Lung (tissue), 12 donors: ENCODE data around the gene KCNE5. TPM values are rescaled to one million over a fixed set of nuclear protein-coding genes. Genes with fewer than 3 reads are reported as not detected.

ENCODE experiments used
- ATAC-seq: fragments of 200-7000 bp; cut with Tn5 transposase; one replicate; pipeline ENCODE4 v1.9.1; 2020; ENCODE audit warnings: moderate number of reproducible peaks; ENCODE audit not compliant: insufficient read depth, low FRiP score
- DNase-seq, 3 donors: peaks; one replicate each; pipeline ENCODE4 v3.0.0-alpha.2; 2013 to 2017
- H3K27ac ChIP-seq, 2 donors: one replicate each; pipeline ENCODE4 v1.5.1; 2013; ENCODE audit warnings: mild to moderate bottlenecking in 2 of 2, moderate library complexity in 2 of 2, control low read depth in 1 of 2, inconsistent platforms in 1 of 2, low read depth in 1 of 2, low read length in 1 of 2
- H3K27me3 ChIP-seq, 3 donors: one replicate each; pipeline ENCODE4 v1.5.1; 2013; ENCODE audit warnings: low read length in 2 of 3; ENCODE audit not compliant: control insufficient read depth in 3 of 3, insufficient read depth in 3 of 3
- H3K36me3 ChIP-seq, 4 donors: one replicate each; pipeline ENCODE4 v1.5.1; 2013; ENCODE audit warnings: low read length in 4 of 4, mild to moderate bottlenecking in 1 of 4, moderate library complexity in 1 of 4; ENCODE audit not compliant: control insufficient read depth in 4 of 4, insufficient read depth in 4 of 4
- H3K4me1 ChIP-seq, 5 donors: one replicate each; pipeline ENCODE4 v1.5.1; 2013; ENCODE audit warnings: low read length in 5 of 5, mild to moderate bottlenecking in 2 of 5, moderate library complexity in 1 of 5; ENCODE audit not compliant: control insufficient read depth in 5 of 5, insufficient read depth in 5 of 5
- H3K4me3 ChIP-seq: one replicate; pipeline ENCODE4 v1.5.1; 2013; ENCODE audit warnings: mild to moderate bottlenecking, control low read depth, moderate library complexity
- H3K9ac ChIP-seq, 2 donors: one replicate each; pipeline ENCODE4 v1.5.1; 2013; ENCODE audit warnings: low read length in 2 of 2, control low read depth in 1 of 2; ENCODE audit not compliant: insufficient read depth in 1 of 2
- H3K9me3 ChIP-seq, 4 donors: one replicate each; pipeline ENCODE4 v1.5.1; 2013; ENCODE audit warnings: low read length in 3 of 4, mild to moderate bottlenecking in 1 of 4, moderate library complexity in 1 of 4; ENCODE audit not compliant: control insufficient read depth in 4 of 4, insufficient read depth in 3 of 4
- CTCF ChIP-seq: IDR thresholded peaks from 2 replicates; pipeline ENCODE4 v1.5.1; 2012; ENCODE audit warnings: mild to moderate bottlenecking; ENCODE audit errors: control extremely low read depth, extremely low read depth
- WGBS, 2 donors: extraction: QIAGEN DNeasy Blood & Tissue Kit; methylation state at CpG; one replicate each; pipeline ENCODE4 v1.1.7; 2013; 5-methylcytosine and 5-hydroxymethylcytosine counted together
- polyA plus RNA-seq, 2 donors: library from polyadenylated mRNA; stranded (reverse); fragments of 200-250 nt; gene quantifications; one replicate each; pipeline ENCODE4 v1.2.1, GENCODE V29; 2013
- total RNA-seq, 2 donors: library from RNA; depleted of rRNA in 1 of 2; stranded (reverse); fragments of >200 nt in 1 of 2; gene quantifications; one replicate each; pipeline ENCODE4 v1.2.1, GENCODE V29; 2014 to 2021
- donor health status: control.
- donor health status: control.
- donor health status: Bipolar disorder and iron deficiency.
- donor health status: healthy.
- donor health status: DM: yes; HTN: yes; CAD: no.

KCNE5 gene
- total and polyA plus RNA-seq, 4 donors, result 0.06 to 0.58 (median 0.40) TPM

- no peaks in the 10 kb centered on the region for H3K36me3 ChIP-seq
- H3K9ac ChIP-seq, result no peak overlapping the region
- peaks cover 0 to 22% (median 4%) of the 10 kb centered on the region in 3 donors for H3K27me3 ChIP-seq
- DNase-seq (no peak), ATAC-seq (no peak)
- TF ChIP-seq CTCF, result no peak
- H3K4me1 ChIP-seq, result peaks cover 0 to 5% (median 0%) of the 10 kb centered on the region in 5 donors
- WGBS, 2 donors, result 41 to 66% methylated on average over 3 to 4 of the region's 4 CpGs
- H3K27ac ChIP-seq, result no peak overlapping the region
- no peak overlapping the region for H3K4me3 ChIP-seq
- no peaks in the 10 kb centered on the region for H3K9me3 ChIP-seq
These were observed 2.7 kb downstream of the KCNE5 start for GRCh38 chrX:109622270-109622669.

- 27 to 43% methylated on average over 3 of the region's 3 CpGs for WGBS, 2 donors
- H3K36me3 ChIP-seq, result no peaks in the 10 kb centered on the region
- DNase-seq (no peak), ATAC-seq (no peak)
- no peak overlapping the region for H3K9ac ChIP-seq
- no peaks in the 10 kb centered on the region for H3K9me3 ChIP-seq
- TF ChIP-seq CTCF, result no peak
- no peak overlapping the region for H3K27ac ChIP-seq
- H3K4me1 ChIP-seq, result peaks cover 0 to 5% (median 0%) of the 10 kb centered on the region in 5 donors
- H3K4me3 ChIP-seq, result no peak overlapping the region
- H3K27me3 ChIP-seq, result peaks cover 4 to 27% (median 7%) of the 10 kb centered on the region in 3 donors
These were observed 5.2 kb downstream of the KCNE5 start for GRCh38 chrX:109619771-109620170.

- H3K4me1 ChIP-seq, result no peaks in the 10 kb centered on the region
- TF ChIP-seq CTCF, result no peak
- H3K27me3 ChIP-seq, result peaks cover 4 to 32% (median 13%) of the 10 kb centered on the region in 3 donors
- ATAC-seq (no peak), DNase-seq (no peak)
- 75 to 77% methylated on average over 6 of the region's 6 CpGs for WGBS, 2 donors
- H3K36me3 ChIP-seq, result no peaks in the 10 kb centered on the region
- no peaks in the 10 kb centered on the region for H3K9me3 ChIP-seq
- no peak overlapping the region for H3K27ac ChIP-seq
- no peak overlapping the region for H3K4me3 ChIP-seq
- no peak overlapping the region for H3K9ac ChIP-seq
These were observed 10.0 kb downstream of the KCNE5 start for GRCh38 chrX:109614951-109615350.

- WGBS, 2 donors, result 42 to 59% methylated on average over 5 of the region's 5 CpGs
- H3K27ac ChIP-seq, result no peak overlapping the region
- H3K4me1 ChIP-seq, result peaks cover 0 to 3% (median 0%) of the 10 kb centered on the region in 5 donors
- H3K4me3 ChIP-seq, result no peak overlapping the region
- ATAC-seq (no peak), DNase-seq (no peak)
- TF ChIP-seq CTCF, result no peak
- no peaks in the 10 kb centered on the region for H3K9me3 ChIP-seq
- no peak overlapping the region for H3K9ac ChIP-seq
- no peaks in the 10 kb centered on the region for H3K36me3 ChIP-seq
- H3K27me3 ChIP-seq, result peaks cover 11 to 28% (median 11%) of the 10 kb centered on the region in 3 donors
These were observed 23.5 kb downstream of the KCNE5 start for GRCh38 chrX:109601486-109601885.
